Measurements from ENCODE around the gene IDUA.
"Not testable (repeated sequence)": the region's sequence is repeated elsewhere in the genome, so short reads cannot be mapped to it uniquely, and the experiment has no call there.

The IDUA gene

DNA sequence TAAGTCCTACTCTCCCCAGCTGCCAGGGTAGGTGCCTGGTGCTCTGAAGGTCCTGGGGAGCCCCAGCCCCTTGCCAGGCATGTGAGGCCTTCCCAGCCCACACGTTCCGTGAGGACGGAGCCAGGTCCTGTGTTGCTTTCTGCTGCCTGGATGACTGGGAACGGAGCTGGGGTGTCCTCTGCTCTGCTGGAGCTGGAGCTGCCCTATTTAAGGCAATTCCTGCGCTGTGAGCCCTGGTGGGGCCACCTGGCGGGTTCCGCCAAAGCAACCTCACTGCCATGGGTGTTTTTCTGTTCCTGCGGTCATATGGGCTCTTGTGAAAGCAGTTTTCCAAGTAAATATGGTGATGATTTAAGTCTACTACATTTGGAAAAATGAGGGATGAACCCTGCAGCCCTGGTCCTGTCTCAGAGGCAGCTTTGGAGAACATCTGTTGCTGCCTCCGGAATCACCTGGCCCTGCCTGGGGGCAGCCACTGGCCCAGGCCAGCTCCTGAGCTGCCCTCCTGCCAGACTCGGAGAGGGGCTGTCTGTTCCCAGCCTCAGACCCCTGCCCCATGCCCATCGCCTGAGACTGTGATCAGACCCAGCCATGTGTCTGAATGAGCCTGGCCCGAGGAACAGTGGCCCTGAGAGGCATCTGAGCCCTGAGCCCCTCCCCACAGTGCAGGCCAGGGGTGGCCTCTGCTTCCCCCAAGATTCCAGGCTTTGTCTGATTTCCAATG, 57.8 kb downstream of the IDUA start:
- no peak overlapping the region for H3K27ac Mint-ChIP-seq
- H3K4me1 Mint-ChIP-seq (ENCODE audit: low read depth), result peaks cover 44% of the 10 kb centered on the region
- H3K36me3 Mint-ChIP-seq (ENCODE audit: low read depth), result no peaks in the 10 kb centered on the region
- no peak overlapping the region for H3K4me3 Mint-ChIP-seq
- intact Hi-C loops (cut with micrococcal nuclease), result no loop called here
- peaks cover 42% of the 10 kb centered on the region for H3K27me3 Mint-ChIP-seq
- no peaks in the 10 kb centered on the region for H3K9me3 Mint-ChIP-seq

DNA sequence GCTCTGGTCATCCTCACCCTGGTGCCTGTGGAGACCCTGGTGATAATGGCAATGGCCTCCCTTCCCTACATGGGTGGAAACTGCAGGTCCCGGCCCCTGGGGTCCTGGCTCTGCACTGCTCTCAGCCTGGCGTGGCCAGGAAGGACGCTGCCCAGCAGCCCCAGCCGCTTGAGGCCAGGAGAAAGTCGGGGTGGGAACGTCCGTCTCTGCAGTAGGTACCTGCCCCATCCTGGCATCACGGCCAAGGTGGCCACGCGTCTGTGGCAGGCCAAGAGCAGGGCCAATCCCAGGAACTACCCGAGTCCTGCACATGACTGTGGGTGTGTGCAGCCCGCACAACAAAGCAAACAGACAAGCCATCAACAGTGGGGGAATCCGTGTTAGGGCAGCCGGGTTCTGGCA, 58.4 kb downstream of the IDUA start:
- H3K4me1 Mint-ChIP-seq (ENCODE audit: low read depth), result peaks cover 44% of the 10 kb centered on the region
- H3K36me3 Mint-ChIP-seq (ENCODE audit: low read depth), result no peaks in the 10 kb centered on the region
- H3K9me3 Mint-ChIP-seq, result no peaks in the 10 kb centered on the region
- no peak overlapping the region for H3K27ac Mint-ChIP-seq
- H3K4me3 Mint-ChIP-seq, result no peak overlapping the region
- H3K27me3 Mint-ChIP-seq, result peaks cover 43% of the 10 kb centered on the region
- intact Hi-C loops (cut with micrococcal nuclease), result no loop called here

DNA sequence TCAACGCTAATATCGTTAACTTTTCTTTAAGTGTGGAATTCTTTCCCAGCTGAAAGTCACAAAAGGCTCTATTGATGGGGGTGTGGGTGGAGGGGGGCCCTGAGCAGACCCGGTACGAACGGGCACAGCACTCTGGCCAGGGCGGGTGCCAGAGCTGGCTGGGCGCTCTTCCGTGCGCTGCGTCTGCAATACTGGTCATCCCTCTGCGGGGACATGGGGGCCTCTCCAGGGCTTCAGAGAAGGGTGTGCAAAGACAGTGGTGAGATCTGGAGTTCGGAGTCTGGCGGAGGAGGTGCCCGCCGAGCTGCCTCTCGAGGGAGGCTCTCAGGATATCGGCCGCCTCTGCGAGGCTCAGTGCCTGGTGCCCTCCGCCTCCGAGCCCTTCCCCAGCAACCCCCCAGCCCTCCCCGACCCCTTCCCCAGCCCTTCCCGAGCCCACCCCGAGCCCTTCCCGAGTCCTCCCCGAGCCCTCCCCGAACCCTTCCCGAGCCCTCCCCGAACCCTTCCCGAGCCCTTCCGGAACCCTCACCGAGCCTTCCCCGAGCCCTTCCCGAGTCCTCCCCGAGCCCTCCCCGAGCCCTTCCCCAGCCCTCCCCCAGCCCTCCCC, 58.9 kb downstream of the IDUA start:
- H3K9me3 Mint-ChIP-seq, result no peaks in the 10 kb centered on the region
- intact Hi-C loops (cut with micrococcal nuclease), result no loop called here

DNA sequence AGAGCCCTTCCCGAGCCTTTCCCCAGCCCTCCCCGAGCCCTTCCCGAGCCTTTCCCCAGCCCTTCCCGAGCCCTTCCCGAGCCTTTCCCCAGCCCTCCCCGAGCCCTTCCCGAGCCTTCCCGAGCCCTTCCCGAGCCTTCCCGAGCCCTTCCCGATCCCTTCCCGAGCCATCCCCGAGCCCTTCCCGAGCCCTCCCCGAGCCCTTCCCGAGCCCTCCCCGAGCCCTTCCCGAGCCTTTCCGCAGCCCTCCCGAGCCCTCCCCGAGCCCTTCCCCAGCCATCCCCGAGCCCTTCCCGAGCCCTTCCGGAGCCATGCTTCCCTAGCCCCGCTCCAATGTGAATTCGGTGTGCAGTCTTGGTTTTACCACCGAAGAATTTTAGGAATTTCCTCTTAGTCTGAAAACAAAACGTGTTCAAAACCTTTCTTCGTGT, 59.8 kb downstream of the IDUA start:
- Mint-ChIP-seq H3K27me3 (peaks cover 48% of the 10 kb centered on the region), H3K4me1 (ENCODE audit: low read depth) (peaks cover 44% of the 10 kb centered on the region)
- H3K9me3 Mint-ChIP-seq; H3K36me3 Mint-ChIP-seq (ENCODE audit: low read depth); H3K4me3 Mint-ChIP-seq; intact Hi-C loops (cut with micrococcal nuclease); H3K27ac Mint-ChIP-seq: not testable (repeated sequence)

More for the DNA sequence above, 58.9 kb downstream of the IDUA start:
- no peaks in the 10 kb centered on the region for H3K36me3 Mint-ChIP-seq (ENCODE audit: low read depth)
- H3K4me1 Mint-ChIP-seq (ENCODE audit: low read depth), result peaks cover 44% of the 10 kb centered on the region
- H3K27me3 Mint-ChIP-seq, result peaks cover 46% of the 10 kb centered on the region
- no peak overlapping the region for H3K4me3 Mint-ChIP-seq
- no peak overlapping the region for H3K27ac Mint-ChIP-seq

DNA sequence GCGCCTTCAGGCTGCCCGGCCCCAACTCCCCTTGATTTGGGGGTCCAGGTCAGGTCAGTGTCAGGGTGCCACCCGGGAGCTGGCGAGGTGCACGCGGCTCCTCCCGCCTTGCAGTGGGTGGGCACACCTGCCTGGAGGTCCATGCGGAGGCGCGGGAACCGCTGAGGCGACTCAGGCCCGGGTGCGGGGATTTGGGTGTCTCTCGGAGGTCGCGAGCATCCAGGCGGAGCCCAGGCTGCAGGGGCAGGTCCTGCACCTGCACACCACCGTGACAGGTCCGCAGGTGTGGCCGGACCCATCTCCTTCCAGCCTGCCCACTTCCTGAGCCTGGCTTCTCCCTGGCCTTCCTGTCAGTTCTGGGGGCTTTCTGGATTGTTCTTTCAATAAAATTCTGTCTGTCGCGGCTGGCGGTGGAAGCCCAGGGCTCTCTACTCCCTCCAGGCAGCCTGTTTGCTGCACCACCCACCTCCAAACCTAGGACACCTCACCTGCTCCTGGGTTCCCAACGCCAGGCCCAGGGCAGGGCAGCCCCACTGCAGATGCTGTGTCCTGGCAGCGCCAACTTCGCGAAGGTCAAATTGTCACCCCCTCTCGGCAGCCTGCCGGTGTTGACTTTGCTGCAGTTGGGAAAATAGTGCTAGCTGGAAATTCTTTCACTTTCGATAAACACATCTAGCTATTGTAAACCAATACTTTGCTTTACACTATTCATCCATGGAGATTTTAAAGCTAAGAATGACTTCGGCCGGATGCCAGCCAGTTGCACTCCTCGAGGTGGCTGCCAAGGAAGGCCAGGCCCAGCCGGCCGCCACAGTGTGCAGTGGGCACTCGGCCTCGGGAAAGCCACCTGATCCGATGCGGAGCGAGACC, 60.5 kb downstream of the IDUA start:
- intact Hi-C loops (cut with micrococcal nuclease), result no loop called here
- no peak overlapping the region for H3K27ac Mint-ChIP-seq
- peaks cover 49% of the 10 kb centered on the region for H3K27me3 Mint-ChIP-seq
- H3K9me3 Mint-ChIP-seq, result no peaks in the 10 kb centered on the region
- no peak overlapping the region for H3K4me3 Mint-ChIP-seq
- H3K36me3 Mint-ChIP-seq (ENCODE audit: low read depth), result no peaks in the 10 kb centered on the region
- peaks cover 44% of the 10 kb centered on the region for H3K4me1 Mint-ChIP-seq (ENCODE audit: low read depth)

DNA sequence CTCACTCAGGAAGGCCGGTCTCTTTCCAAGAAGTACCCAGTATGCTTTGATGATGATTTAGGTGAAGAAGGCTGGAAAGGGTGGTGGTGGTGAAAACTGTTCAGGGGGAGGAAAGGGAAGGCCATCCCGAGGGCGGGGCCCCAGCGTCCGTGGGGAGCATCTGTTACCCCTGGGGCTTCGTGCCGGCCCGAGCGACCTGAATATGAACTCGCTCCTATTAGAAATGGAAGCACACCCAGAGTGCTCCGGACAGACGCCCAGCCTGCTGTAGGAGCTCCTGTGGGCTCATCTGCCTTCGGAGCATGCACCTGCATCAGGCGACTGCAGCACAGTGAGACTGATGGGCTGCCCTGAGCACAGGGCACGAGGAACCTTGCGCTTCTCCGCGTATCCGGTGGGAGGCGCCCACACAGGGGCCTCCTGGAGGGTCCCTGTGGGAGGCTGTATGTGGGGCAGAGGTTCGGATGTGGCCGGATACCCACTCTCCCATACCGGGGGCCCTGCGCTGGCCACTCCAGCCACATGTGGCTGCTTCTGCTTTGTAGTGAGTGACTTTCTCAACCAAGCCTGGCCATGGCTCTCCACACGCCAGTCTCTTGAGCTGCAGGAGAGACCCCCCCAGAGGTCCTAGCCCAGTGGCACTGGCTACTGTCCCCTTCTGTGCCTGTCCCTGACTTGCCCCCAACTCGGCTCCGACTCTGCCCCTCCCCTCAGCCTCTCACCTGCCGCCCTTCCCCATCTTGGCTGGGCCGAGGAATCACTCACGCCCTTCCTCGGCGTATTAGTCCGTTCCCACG, 61.3 kb downstream of the IDUA start:
- H3K36me3 Mint-ChIP-seq (ENCODE audit: low read depth), result no peaks in the 10 kb centered on the region
- peaks cover 41% of the 10 kb centered on the region for H3K4me1 Mint-ChIP-seq (ENCODE audit: low read depth)
- H3K9me3 Mint-ChIP-seq, result no peaks in the 10 kb centered on the region
- intact Hi-C loops (cut with micrococcal nuclease), result no loop called here
- H3K27me3 Mint-ChIP-seq, result peaks cover 56% of the 10 kb centered on the region
- H3K27ac Mint-ChIP-seq, result no peak overlapping the region
- H3K4me3 Mint-ChIP-seq, result no peak overlapping the region

DNA sequence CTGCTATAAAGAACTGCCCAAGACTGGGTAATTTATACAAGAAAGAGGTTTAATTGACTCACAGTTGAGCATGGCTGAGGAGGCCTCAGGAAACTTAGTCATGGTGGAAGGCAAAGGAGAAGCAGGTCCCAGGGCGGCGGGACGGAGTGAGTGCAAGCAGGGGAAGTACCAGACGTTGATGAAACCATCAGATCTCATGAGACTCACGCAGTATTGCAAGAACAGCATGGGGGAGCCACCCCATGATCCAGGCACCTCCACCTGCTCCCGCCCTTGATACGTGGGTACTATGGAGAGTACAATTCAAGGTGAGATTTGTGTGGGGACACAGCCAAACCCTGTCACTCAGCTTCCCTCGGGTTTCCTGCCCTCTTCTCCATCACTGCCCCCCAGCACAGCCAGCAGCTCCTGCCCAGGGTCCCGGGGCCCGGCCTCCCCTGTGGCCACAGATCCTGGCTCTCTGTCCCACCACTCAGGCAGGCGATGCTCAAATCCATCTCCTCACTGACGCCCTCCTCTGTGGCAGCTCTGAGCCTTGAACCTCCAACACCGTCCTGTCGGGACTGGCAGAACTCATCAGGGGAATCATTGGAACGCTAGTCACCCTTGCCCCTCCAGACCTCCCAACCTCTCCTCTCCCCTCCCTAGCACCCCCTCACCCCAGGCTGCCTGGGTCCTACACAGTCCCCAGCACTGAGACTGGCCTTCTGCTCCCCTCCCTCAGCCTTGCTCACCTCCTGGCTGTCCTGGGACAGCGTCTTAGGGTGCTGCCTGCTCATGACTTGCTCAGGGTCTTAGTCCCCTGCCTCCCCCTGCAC, 62.1 kb downstream of the IDUA start:
- Mint-ChIP-seq H3K36me3 (ENCODE audit: low read depth) (no peaks in the 10 kb centered on the region), H3K4me3 (no peak overlapping the region), H3K27me3 (peaks cover 61% of the 10 kb centered on the region), H3K27ac (no peak overlapping the region), H3K9me3 (no peaks in the 10 kb centered on the region), H3K4me1 (ENCODE audit: low read depth) (peaks cover 33% of the 10 kb centered on the region)
- intact Hi-C loops (cut with micrococcal nuclease), result no loop called here

DNA sequence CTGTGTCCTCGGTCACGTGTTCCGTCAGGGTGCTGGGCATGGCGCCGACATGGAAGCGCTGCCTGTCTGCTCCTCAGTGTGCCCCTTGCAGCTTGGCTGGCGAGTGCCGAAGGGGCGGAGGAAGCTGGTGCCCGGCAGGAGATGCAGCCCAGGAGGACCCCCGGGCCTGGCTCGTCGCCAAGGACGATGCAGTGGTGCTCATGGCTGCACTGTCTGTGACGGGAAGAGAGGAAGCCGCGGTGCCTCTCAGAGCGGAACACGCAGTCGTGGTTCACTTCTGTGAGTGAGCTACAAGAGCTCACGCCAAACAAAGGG, 62.7 kb downstream of the IDUA start:
- no peaks in the 10 kb centered on the region for H3K9me3 Mint-ChIP-seq
- H3K27me3 Mint-ChIP-seq, result peaks cover 62% of the 10 kb centered on the region
- no peaks in the 10 kb centered on the region for H3K36me3 Mint-ChIP-seq (ENCODE audit: low read depth)
- no peak overlapping the region for H3K27ac Mint-ChIP-seq
- no peak overlapping the region for H3K4me3 Mint-ChIP-seq
- peaks cover 27% of the 10 kb centered on the region for H3K4me1 Mint-ChIP-seq (ENCODE audit: low read depth)
- intact Hi-C loops (cut with micrococcal nuclease), result no loop called here

DNA sequence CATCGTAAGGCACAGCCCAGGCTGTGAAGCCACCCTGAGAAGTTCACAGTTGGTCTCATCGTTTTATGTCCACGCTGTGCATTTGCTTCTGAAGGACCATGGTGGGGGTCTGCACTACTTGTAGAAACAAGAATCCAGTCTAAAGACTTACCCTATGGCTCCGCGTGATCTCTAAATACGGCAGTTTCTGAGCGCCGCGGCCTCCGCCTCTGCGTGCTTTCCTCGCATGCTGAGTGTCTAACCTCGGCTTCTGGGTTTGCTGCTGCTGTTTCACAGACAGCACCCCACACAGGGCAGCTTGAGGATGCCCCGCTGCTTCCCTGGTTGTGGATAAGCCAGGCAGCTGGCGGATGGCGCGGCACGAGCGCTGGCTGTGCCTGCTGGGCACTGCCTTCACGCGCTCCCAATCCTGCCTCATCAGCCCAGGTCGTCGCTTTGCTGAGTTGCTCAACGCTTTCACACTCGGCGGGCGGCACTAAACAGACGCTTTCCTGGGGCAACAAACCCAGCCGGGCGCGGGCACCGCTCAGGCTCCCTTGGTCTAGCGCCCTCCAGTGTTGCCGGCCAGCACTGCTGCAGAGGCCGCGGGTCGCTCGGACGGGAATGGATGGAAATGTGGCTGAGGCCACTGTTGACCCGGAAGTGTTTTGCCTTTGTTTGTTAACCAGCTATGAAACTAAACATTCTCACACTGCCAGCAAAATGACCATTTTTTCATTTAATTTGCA, 63.8 kb downstream of the IDUA start:
- peaks cover 56% of the 10 kb centered on the region for H3K27me3 Mint-ChIP-seq
- no peak overlapping the region for H3K27ac Mint-ChIP-seq
- no peak overlapping the region for H3K4me3 Mint-ChIP-seq

DNA sequence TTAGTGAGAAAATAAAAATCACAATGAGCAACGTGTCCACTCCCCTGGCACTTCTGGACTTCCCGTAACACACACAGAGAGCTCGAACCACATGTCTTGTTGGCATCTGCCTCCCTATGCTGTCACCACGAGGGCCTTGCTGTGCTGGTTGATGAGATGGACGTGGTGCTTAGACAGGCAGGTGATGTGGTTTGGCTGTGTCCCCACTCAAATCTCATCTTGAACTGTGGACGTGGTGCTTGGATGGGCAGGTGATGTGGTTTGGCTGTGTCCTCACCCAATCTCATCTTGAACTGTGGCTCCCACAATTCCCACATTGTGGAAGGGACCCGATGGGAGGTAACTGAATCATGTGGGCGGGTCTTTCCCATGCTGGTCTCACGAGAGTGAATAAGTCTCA, 64.6 kb downstream of the IDUA start:
- H3K9me3 Mint-ChIP-seq, result no peaks in the 10 kb centered on the region
- H3K36me3 Mint-ChIP-seq (ENCODE audit: low read depth), result no peaks in the 10 kb centered on the region
- H3K4me3 Mint-ChIP-seq, result no peak overlapping the region
- peaks cover 60% of the 10 kb centered on the region for H3K27me3 Mint-ChIP-seq
- peaks cover 30% of the 10 kb centered on the region for H3K4me1 Mint-ChIP-seq (ENCODE audit: low read depth)
- no peak overlapping the region for H3K27ac Mint-ChIP-seq
- intact Hi-C loops (cut with micrococcal nuclease), result no loop called here

More for the DNA sequence above, 63.8 kb downstream of the IDUA start:
- Mint-ChIP-seq H3K9me3 (no peaks in the 10 kb centered on the region), H3K4me1 (ENCODE audit: low read depth) (peaks cover 22% of the 10 kb centered on the region), H3K36me3 (ENCODE audit: low read depth) (no peaks in the 10 kb centered on the region)
- intact Hi-C loops (cut with micrococcal nuclease), result no loop called here

DNA sequence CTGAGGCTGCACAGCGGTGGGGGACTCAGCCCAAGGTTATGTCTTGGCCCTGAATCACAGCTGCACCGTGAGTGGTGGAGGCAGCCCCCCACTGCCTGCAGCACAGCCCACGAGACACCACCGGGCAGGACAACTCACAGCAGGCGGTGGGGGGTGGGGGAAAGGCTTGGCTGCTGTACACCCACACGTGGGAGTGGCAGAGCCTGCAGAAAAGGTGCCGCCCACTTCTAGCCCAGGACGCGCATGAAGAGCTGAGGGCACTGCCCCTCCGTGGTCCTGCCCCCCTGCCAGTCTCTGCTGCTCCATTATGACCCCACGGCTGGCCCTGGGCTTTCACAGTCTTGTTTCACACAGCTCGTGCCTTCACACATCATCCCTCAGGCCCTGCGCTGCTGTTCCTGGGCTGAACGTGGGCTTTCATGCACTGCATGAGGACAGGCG, 65.4 kb downstream of the IDUA start:
- intact Hi-C loops (cut with micrococcal nuclease), result no loop called here
- no peak overlapping the region for H3K27ac Mint-ChIP-seq
- peaks cover 60% of the 10 kb centered on the region for H3K27me3 Mint-ChIP-seq
- H3K4me3 Mint-ChIP-seq, result no peak overlapping the region
- no peaks in the 10 kb centered on the region for H3K9me3 Mint-ChIP-seq
- peaks cover 30% of the 10 kb centered on the region for H3K4me1 Mint-ChIP-seq (ENCODE audit: low read depth)
- no peaks in the 10 kb centered on the region for H3K36me3 Mint-ChIP-seq (ENCODE audit: low read depth)

DNA sequence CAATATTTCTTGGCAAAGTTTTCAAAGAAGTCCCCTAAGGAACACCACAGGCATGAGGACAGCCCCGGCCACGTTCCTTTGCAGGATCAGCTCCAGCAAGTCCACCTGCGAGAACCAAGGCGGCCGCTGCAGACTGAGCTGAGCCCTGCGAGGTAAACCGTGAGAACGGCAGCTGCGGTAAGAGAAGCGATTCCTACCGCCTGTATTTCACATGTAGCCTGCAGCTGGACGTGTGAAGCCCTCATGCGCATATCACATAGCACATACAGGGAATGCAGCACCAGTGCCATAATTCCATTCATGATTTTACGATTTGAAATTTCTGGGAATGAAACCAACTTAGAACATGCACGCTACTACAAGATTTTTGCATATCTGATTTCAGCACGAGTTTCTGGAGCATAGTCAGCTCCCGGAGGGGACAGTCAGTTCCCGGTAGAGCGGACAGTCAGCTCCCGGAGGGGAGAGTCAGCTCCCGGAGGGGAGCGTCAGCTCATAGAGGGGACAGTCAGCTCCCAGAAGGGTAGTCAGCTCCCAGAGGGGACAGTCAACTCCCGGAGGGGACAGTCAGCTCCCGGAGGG, 66.3 kb downstream of the IDUA start:
- Mint-ChIP-seq H3K4me3 (no peak overlapping the region), H3K27ac (no peak overlapping the region)

More for the DNA sequence above, 66.3 kb downstream of the IDUA start:
- Mint-ChIP-seq H3K4me1 (ENCODE audit: low read depth) (peaks cover 22% of the 10 kb centered on the region), H3K27me3 (peaks cover 60% of the 10 kb centered on the region), H3K36me3 (ENCODE audit: low read depth) (no peaks in the 10 kb centered on the region), H3K9me3 (no peaks in the 10 kb centered on the region)
- intact Hi-C loops (cut with micrococcal nuclease), result no loop called here
